GM12865 (cell line): ENCODE results near the gene RAB17.

Experiments used
- DNase-seq: peaks from one replicate; pipeline ENCODE4 v3.0.0; 2010; ENCODE audit warnings: low read depth
- H3K4me3 ChIP-seq: 2 replicates; pipeline ENCODE4 v1.5.1; 2011; ENCODE audit warnings: mild to moderate bottlenecking, low read depth, low read length, control low read depth
- TF ChIP-seq, protein P1 (sequence below): IDR thresholded peaks from 2 replicates; pipeline ENCODE4 v1.5.1; 2011; ENCODE audit warnings: low read length, control low read depth, low read depth, inconsistent platforms; ENCODE audit not compliant: insufficient read depth; ENCODE audit errors: missing control alignments

Gene RAB17

DNA sequence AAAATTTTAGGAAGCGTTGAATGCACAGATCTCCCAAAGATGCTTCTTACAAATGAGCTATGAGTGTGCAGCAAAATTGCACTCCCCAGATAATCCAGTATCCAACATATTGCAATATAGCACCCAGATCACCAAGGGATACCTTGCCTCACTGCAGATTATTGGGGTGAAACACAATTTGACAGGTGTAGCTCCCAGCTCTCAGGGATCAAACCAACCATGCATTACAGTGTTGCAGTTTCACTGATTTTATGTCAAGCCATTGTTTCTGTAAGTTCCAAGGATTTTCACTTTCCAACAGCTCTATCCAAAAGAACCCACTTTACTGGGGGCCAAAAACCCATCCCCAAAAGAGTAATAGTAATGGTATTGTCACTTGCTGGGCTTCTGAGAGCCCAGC is 35.0 kb downstream of the RAB17 start:
- no peak overlapping the region for H3K4me3 ChIP-seq
- TF ChIP-seq, protein P1, sequence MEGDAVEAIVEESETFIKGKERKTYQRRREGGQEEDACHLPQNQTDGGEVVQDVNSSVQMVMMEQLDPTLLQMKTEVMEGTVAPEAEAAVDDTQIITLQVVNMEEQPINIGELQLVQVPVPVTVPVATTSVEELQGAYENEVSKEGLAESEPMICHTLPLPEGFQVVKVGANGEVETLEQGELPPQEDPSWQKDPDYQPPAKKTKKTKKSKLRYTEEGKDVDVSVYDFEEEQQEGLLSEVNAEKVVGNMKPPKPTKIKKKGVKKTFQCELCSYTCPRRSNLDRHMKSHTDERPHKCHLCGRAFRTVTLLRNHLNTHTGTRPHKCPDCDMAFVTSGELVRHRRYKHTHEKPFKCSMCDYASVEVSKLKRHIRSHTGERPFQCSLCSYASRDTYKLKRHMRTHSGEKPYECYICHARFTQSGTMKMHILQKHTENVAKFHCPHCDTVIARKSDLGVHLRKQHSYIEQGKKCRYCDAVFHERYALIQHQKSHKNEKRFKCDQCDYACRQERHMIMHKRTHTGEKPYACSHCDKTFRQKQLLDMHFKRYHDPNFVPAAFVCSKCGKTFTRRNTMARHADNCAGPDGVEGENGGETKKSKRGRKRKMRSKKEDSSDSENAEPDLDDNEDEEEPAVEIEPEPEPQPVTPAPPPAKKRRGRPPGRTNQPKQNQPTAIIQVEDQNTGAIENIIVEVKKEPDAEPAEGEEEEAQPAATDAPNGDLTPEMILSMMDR = no peak
- DNase-seq = no peak

DNA sequence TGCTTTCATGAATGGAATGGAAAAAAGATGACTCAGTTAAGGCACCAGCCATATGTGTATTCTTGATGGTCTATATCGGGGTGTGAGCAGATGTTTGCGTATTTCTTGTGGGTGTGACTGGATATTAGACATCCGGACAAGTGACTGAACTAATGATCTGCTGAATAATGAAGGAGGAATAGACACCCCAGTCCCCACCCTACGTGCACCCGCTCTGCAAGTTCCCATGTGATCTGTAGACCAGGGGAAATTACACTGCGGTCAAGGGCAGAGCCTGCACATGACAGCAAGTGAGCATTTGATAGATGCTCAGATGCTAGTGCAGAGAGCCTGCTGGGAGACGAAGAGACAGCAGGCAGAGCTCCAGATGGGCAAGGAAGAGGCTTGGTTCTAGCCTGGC is 36.6 kb downstream of the RAB17 start:
- H3K4me3 ChIP-seq = no peak overlapping the region
- no peak for DNase-seq
- TF ChIP-seq, protein P1 = no peak

DNA sequence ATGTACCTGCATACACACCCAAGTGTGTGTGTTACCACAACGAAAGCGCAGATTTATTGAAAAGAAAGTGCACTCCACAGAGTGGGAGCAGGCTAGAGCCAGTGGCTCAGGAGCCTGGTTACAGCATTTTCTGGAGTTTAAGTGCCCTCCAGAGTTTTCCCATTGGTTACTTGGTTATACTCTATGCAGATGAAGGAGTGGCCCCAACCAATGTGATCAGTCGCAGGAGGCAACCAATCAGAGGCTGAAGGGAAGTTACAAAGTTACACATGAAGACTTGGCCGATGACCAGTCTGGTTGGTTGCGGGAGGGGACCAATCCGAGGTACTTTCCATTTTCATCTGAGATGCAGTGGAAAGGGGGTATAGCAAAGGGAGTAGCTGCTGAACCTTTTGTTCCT is 37.6 kb downstream of the RAB17 start:
- H3K4me3 ChIP-seq = no peak overlapping the region
- DNase-seq = no peak
- TF ChIP-seq, protein P1 = no peak

DNA sequence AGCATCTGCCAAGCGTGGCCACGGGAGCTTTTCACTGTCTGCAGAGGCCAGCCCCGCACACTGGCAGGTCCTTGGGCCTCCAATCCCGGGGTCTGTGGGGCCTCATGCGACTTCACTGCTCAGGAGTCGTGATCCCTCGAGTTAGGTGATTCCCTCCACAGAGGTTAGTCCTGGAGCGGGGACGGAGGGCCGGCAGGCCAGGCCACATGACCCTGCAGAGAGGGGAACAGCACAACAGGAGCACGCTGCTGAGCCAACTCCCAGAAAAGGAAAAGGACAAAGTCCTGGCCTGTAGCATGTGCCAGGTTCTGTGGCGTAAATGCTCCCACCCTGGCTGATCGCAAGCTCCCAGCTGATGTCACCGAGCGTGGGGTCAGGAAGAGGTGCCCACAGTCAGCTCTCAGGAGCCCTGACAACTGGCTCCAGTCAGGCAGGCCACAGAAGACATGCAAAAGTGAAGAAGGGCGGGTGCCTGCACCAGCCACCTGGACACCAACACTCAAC is 39.4 kb downstream of the RAB17 start:
- DNase-seq = no peak
- TF ChIP-seq, protein P1 = no peak
- no peak overlapping the region for H3K4me3 ChIP-seq

DNA sequence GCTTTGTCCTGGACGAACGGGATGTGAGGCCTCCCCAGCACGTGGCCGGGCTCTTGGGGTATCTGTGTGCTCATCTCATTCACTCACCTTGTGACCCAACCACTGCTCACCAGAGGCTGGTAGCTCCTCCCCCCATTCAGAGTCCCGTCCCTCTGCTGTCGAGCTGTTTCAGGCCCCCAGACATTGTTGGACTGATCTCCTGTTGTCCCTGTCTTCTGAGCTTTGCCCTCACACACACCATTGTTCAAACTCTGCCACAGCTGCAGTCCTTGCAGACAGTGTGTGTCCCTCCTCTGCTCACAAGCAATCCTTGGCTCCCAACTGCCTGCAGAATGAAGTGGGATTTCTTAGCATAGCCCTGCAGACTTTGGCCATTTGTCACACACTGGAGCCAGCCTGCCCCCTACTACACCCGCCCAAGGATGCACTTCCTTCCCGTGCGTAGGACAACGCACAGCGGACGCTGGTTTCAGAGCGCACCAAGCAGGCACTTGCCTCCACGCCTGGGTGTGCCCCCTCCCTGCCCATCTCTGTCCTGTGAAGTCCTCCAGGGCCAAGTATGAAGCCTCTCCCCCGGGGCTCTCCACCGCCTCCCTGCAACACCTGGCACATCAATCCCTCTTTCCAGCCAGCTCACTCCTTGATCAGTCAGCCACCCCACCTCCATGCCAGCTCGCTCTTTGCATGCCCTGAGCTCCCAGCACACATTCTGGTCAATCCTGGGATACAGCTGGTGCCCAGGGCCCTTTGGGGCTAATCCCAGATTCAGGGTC is 40.7 kb downstream of the RAB17 start:
- DNase-seq = no peak
- no peak overlapping the region for H3K4me3 ChIP-seq
- TF ChIP-seq, protein P1 = no peak

DNA sequence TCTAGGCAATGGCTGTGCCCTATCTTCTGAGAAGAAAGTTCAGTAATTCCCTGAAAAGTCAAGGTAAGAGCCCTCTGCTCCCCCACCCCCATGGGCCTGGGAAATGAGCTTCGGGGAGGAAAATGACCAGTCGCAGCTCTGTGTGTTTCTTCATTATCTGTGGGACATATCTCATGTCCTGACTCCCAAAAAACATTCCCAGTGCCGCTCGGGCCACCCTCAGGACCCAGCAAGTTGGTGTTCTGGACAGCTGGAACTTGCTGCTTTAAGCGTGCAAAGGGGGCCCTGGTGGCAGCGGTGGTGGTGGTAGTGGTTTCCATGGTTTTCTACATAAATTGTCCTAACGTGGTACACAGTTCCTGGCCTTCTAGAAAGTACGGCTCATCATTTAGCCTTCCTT is 41.3 kb downstream of the RAB17 start:
- TF ChIP-seq, protein P1 = no peak
- no peak overlapping the region for H3K4me3 ChIP-seq
- no peak for DNase-seq
